HG02840 (cell line): ENCODE results near the gene DIO2.

ENCODE experiments used
- ATAC-seq: cut with Tn5 transposase; IDR thresholded peaks from one replicate; pipeline ENCODE4 v1.9.1; 2021; ENCODE audit warnings: mild to moderate bottlenecking, moderate library complexity, moderate number of reproducible peaks; ENCODE audit not compliant: unreplicated experiment, low FRiP score

Gene DIO2

GRCh38 chr14:80172375-80173051 lies 38.8 kb downstream of the DIO2 start:
- no peak for ATAC-seq

GRCh38 chr14:80167793-80168448 lies 43.4 kb downstream of the DIO2 start:
- no peak for ATAC-seq

- no peak for ATAC-seq
Measured at GRCh38 chr14:80164991-80165721, 46.1 kb downstream of the DIO2 start.

GRCh38 chr14:80152763-80153162 lies 58.5 kb downstream of the DIO2 start:
- ATAC-seq = no peak

GRCh38 chr14:80152166-80152565 lies 59.1 kb downstream of the DIO2 start:
- no peak for ATAC-seq

GRCh38 chr14:80150301-80150700 lies 61.0 kb downstream of the DIO2 start:
- no peak for ATAC-seq
